ENCODE results near the gene FAM149A. TPM values are rescaled to one million over a fixed set of nuclear protein-coding genes. Genes with fewer than 3 reads are reported as not detected.

FAM149A gene
- total and polyA plus RNA-seq, 3 donors from 2014 or later = 11.3 to 14.9 (median 13.8) TPM

GRCh38 chr4:186166852-186167512 is 62.5 kb downstream of the FAM149A start:
- no peak for TF ChIP-seq POLR2A (IDR thresholded peaks at IDR 0.05)
- TF ChIP-seq, protein P1, sequence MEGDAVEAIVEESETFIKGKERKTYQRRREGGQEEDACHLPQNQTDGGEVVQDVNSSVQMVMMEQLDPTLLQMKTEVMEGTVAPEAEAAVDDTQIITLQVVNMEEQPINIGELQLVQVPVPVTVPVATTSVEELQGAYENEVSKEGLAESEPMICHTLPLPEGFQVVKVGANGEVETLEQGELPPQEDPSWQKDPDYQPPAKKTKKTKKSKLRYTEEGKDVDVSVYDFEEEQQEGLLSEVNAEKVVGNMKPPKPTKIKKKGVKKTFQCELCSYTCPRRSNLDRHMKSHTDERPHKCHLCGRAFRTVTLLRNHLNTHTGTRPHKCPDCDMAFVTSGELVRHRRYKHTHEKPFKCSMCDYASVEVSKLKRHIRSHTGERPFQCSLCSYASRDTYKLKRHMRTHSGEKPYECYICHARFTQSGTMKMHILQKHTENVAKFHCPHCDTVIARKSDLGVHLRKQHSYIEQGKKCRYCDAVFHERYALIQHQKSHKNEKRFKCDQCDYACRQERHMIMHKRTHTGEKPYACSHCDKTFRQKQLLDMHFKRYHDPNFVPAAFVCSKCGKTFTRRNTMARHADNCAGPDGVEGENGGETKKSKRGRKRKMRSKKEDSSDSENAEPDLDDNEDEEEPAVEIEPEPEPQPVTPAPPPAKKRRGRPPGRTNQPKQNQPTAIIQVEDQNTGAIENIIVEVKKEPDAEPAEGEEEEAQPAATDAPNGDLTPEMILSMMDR (IDR thresholded peaks at IDR 0.05) = no peak
- no peaks in the 10 kb centered on the region for H3K27me3 ChIP-seq
- H3K4me1 ChIP-seq = no peaks in the 10 kb centered on the region
- no peak for DNase-seq
- intact Hi-C loops (cut with DNase I; ENCODE audit: low total_unique reads) = no loop called here
- no peak overlapping the region for H3K4me3 ChIP-seq
- H3K27ac ChIP-seq = no peak overlapping the region
- WGBS, 2 donors = 90 to 92% methylated on average over 15 of the region's 15 CpGs
- no peaks in the 10 kb centered on the region for H3K9me3 ChIP-seq
- H3K36me3 ChIP-seq (ENCODE audit: low read depth, missing control alignments) = no peaks in the 10 kb centered on the region

DNA sequence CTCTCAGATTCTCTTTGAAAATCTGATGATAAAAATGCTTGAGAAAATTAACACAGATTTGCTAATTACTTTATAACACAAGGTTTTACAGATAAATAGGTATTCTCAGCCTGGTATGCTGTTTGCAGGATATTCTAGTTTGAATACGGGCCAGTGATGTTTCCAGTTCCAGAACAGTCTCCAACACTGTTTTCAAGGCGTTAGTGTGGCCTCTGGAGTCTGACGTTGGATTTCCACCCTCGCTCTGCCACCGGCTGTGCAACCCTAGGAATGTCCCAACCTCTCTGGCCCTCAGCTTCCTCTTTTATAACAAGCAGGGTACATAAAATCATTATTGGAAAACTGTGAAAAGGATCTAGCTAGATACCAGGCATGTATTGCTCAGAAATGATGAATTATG is 63.1 kb downstream of the FAM149A start:
- Histone ChIP-seq H3K4me3 (no peak overlapping the region), H3K9me3 (no peaks in the 10 kb centered on the region), H3K27me3 (no peaks in the 10 kb centered on the region), H3K27ac (no peak overlapping the region), H3K4me1 (no peaks in the 10 kb centered on the region), H3K36me3 (ENCODE audit: low read depth, missing control alignments) (no peaks in the 10 kb centered on the region)
- DNase-seq = no peak
- TF ChIP-seq, protein P1 (IDR thresholded peaks at IDR 0.05) = no peak
- TF ChIP-seq POLR2A (IDR thresholded peaks at IDR 0.05) = no peak
- intact Hi-C loops (cut with DNase I; ENCODE audit: low total_unique reads) = no loop called here
- WGBS, 2 donors = 86 to 89% methylated on average over 5 of the region's 5 CpGs

GRCh38 chr4:186168750-186169149 is 64.2 kb downstream of the FAM149A start:
- DNase-seq = no peak
- Histone ChIP-seq H3K27me3 (no peaks in the 10 kb centered on the region), H3K4me3 (no peak overlapping the region), H3K4me1 (no peaks in the 10 kb centered on the region), H3K36me3 (ENCODE audit: low read depth, missing control alignments) (no peaks in the 10 kb centered on the region), H3K9me3 (no peaks in the 10 kb centered on the region), H3K27ac (no peak overlapping the region)
- WGBS, 2 donors = 95% methylated on average over 9 of the region's 9 CpGs
- TF ChIP-seq, protein P1 (IDR thresholded peaks at IDR 0.05) = no peak
- no peak for TF ChIP-seq POLR2A (IDR thresholded peaks at IDR 0.05)
- intact Hi-C loops (cut with DNase I; ENCODE audit: low total_unique reads) = no loop called here

DNA sequence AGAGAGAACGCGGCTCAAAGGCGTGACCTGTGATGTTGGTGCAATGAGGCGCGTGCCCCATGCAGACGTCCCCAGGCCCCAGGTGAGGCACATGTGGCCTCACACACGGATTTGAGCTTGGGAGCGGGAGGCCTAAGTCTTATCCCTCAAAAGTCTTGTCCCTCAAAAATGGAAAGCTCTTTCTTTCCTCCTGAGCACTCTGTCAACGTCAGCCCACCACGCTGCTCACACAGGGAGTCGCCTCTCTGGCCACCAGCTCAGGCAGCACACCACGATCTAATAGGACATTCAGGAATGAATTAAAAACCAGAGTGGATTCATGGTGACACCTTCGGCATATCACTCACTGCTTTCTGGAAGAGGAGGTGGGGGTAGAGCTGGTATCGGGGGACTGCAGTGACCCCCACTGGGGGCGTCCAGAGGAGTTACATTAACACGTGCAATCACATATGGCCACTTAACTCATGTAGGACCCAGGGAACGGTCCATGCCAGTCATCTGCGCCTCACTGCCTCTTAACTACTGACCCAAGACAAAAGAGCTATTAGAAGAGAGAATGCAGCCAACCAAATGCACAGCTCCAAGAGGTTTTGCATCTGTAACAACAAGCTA is 64.9 kb downstream of the FAM149A start:
- H3K4me3 ChIP-seq = no peak overlapping the region
- no peaks in the 10 kb centered on the region for H3K4me1 ChIP-seq
- H3K27me3 ChIP-seq = no peaks in the 10 kb centered on the region
- TF ChIP-seq, protein P1 (IDR thresholded peaks at IDR 0.05) = no peak
- TF ChIP-seq POLR2A (IDR thresholded peaks at IDR 0.05) = no peak
- H3K9me3 ChIP-seq = no peaks in the 10 kb centered on the region
- no peak overlapping the region for H3K27ac ChIP-seq
- WGBS, 2 donors = 94 to 95% methylated on average over 18 of the region's 18 CpGs
- intact Hi-C loops (cut with DNase I; ENCODE audit: low total_unique reads) = no loop called here
- H3K36me3 ChIP-seq (ENCODE audit: low read depth, missing control alignments) = no peaks in the 10 kb centered on the region
- no peak for DNase-seq

Data from testis (tissue), 3 donors.